B cell (primary cell): ENCODE data around the gene JPH3. TPM values are rescaled to one million over a fixed set of nuclear protein-coding genes. Genes with fewer than 3 reads are reported as not detected.

Source experiments
- ATAC-seq: fragments of 200-7000 bp; cut with Tn5 transposase; one replicate; pipeline ENCODE4 v1.10.0; 2021; ENCODE audit warnings: low read depth, mild to moderate bottlenecking, moderate number of reproducible peaks, moderate library complexity
- CTCF ChIA-PET: fragments of 350-600 bp; sonication (Branson Sonifier 250); formaldehyde crosslinking; loops from one replicate; lab custom pipeline; 2021; ENCODE audit warnings: antibody characterized with exemption, inconsistent platforms; lab: Charles Lee
- POLR2A ChIA-PET: fragments of 350-600 bp; sonication (Branson Sonifier 250); formaldehyde crosslinking; loops from one replicate; lab custom pipeline; 2021; ENCODE audit warnings: antibody characterized with exemption; lab: Charles Lee
- DNase-seq: peaks from one replicate; pipeline ENCODE4 v3.0.0; 2013
- H2AFZ ChIP-seq: 2 replicates; pipeline ENCODE4 v1.6.1; 2012; ENCODE audit warnings: mild to moderate bottlenecking, low read depth, low read length; ENCODE audit not compliant: insufficient read depth, poor library complexity, severe bottlenecking
- H3K27ac ChIP-seq, 2 donors: 1 replicate in 1 of 2; 2 replicates in 1 of 2; pipeline ENCODE4 v1.5.1; 2012 to 2013; ENCODE audit warnings: low read length in 2 of 2, mild to moderate bottlenecking in 2 of 2, moderate library complexity in 1 of 2
- H3K27me3 ChIP-seq, 4 experiments: fragments of 200-600 bp in 1 of 4; sonication (generic) in 1 of 4; replicated peaks in 1 of 4; 1 replicate in 2 of 4; 2 replicates in 2 of 4; pipeline versions ENCODE4 v1.6.1 to v1.7.0; 2013 to 2016; ENCODE audit warnings: low read length in 3 of 4, mild to moderate bottlenecking in 2 of 4, mixed read lengths in 1 of 4, moderate library complexity in 1 of 4; ENCODE audit not compliant: insufficient read depth in 4 of 4, control insufficient read depth in 3 of 4; ENCODE audit errors: control extremely low read depth in 1 of 4
- H3K36me3 ChIP-seq, 2 experiments: replicated peaks in 1 of 2; 1 replicate in 1 of 2; 2 replicates in 1 of 2; pipeline versions ENCODE4 v1.6.1 to v1.7.1; 2013; ENCODE audit warnings: low read length in 1 of 2; ENCODE audit not compliant: insufficient read depth in 2 of 2, control insufficient read depth in 1 of 2; ENCODE audit errors: control extremely low read depth in 1 of 2, extremely low read depth in 1 of 2
- H3K4me1 ChIP-seq, 2 donors: fragments of 200-600 bp in 1 of 2; sonication (generic) in 1 of 2; 1 replicate in 1 of 2; 2 replicates in 1 of 2; pipeline versions ENCODE4 v1.5.1 to v1.6.1; 2013 to 2017; ENCODE audit warnings: low read length in 2 of 2; ENCODE audit not compliant: control insufficient read depth in 2 of 2, insufficient read depth in 2 of 2
- H3K4me2 ChIP-seq: replicated peaks from 2 replicates; pipeline ENCODE3; 2012; ENCODE audit warnings: mild to moderate bottlenecking, low read depth, low read length; ENCODE audit not compliant: poor library complexity, severe bottlenecking
- H3K4me3 ChIP-seq, 5 experiments: fragments of 200-600 bp in 1 of 5; sonication (generic) in 1 of 5; 1 replicate in 3 of 5; 2 replicates in 2 of 5; pipeline versions ENCODE4 v1.5.1 to v1.7.0; 2011 to 2016; ENCODE audit warnings: low read length in 4 of 5, mild to moderate bottlenecking in 4 of 5, low read depth in 2 of 5, control low read depth in 1 of 5, moderate library complexity in 1 of 5; ENCODE audit not compliant: insufficient read depth in 1 of 5; ENCODE audit errors: control extremely low read depth in 1 of 5, extremely low read depth in 1 of 5
- H3K79me2 ChIP-seq: fragments of 200-600 bp; sonication (generic); one replicate; pipeline ENCODE4 v1.6.0; 2016; ENCODE audit warnings: low read length; ENCODE audit not compliant: control insufficient read depth, insufficient read depth
- H3K9ac ChIP-seq: fragments of 200-600 bp; sonication (generic); 2 replicates; pipeline ENCODE4 v1.6.1; 2017; ENCODE audit warnings: mild to moderate bottlenecking, low read length, moderate library complexity
- H3K9me3 ChIP-seq, 3 donors: one replicate each; pipeline versions ENCODE4 v1.6.1 to v1.7.1; 2013; ENCODE audit warnings: low read length in 2 of 3; ENCODE audit not compliant: control insufficient read depth in 2 of 3, insufficient read depth in 1 of 3; ENCODE audit errors: control extremely low read depth in 1 of 3
- H4K20me1 ChIP-seq: 2 replicates; pipeline ENCODE4 v1.6.0; 2012; ENCODE audit warnings: mild to moderate bottlenecking, low read length; ENCODE audit not compliant: insufficient read depth, control insufficient read depth, poor library complexity, severe bottlenecking
- H3K27ac Mint-ChIP-seq: one replicate; pipeline ENCODE4 v1.8.0; 2021; ENCODE audit warnings: mixed read lengths
- H3K27me3 Mint-ChIP-seq: one replicate; pipeline ENCODE4 v1.8.0; 2021; ENCODE audit warnings: mixed read lengths
- H3K4me1 Mint-ChIP-seq: one replicate; pipeline ENCODE4 v1.8.0; 2021; ENCODE audit warnings: mixed read lengths
- H3K4me3 Mint-ChIP-seq: one replicate; pipeline ENCODE4 v1.8.0; 2021; ENCODE audit warnings: mixed read lengths
- H3K9me3 Mint-ChIP-seq: one replicate; pipeline ENCODE4 v1.8.0; 2022; ENCODE audit warnings: mixed read lengths; ENCODE audit not compliant: insufficient read depth
- EZH2 ChIP-seq: IDR thresholded peaks from 2 replicates; pipeline ENCODE4 v1.6.1; 2012; ENCODE audit warnings: borderline replicate concordance, low read depth, mild to moderate bottlenecking, moderate library complexity, low read length; ENCODE audit not compliant: insufficient read depth, poor library complexity, severe bottlenecking
- WGBS: methylation state at CpG from one replicate; pipeline ENCODE4 v1.1.5; 2013; ENCODE audit warnings: missing lambda C conversion rate; ENCODE audit not compliant: insufficient coverage; 5-methylcytosine and 5-hydroxymethylcytosine counted together
- intact Hi-C: fragments of 100-400 bp; cut with micrococcal nuclease; formaldehyde crosslinking; loops from one replicate; pipeline ENCODE4 v1.10.0; 2022
- polyA plus RNA-seq: library from polyadenylated mRNA; depleted of rRNA; stranded (reverse); fragments of >200 nt; gene quantifications from 2 replicates; pipeline ENCODE4 v1.2.3, GENCODE V29; 2012
- total RNA-seq, 2 donors: library from RNA; stranded (reverse); fragments of 120-200 nt in 1 of 2; gene quantifications; 1 replicate in 1 of 2; 2 replicates in 1 of 2; pipeline versions ENCODE4 v1.2.3 to v1.2.4, GENCODE V29; 2013 to 2022
- TF ChIP-seq, protein P1 (sequence below): fragments of 200-600 bp; IDR thresholded peaks from one replicate; pipeline ENCODE4 v1.8.0; 2022; ENCODE audit warnings: antibody characterized with exemption, mild to moderate bottlenecking

The JPH3 gene
- total and polyA plus RNA-seq, 2 donors (not counting 1 experiment from before 2014, with no cell fraction given): not detected

DNA sequence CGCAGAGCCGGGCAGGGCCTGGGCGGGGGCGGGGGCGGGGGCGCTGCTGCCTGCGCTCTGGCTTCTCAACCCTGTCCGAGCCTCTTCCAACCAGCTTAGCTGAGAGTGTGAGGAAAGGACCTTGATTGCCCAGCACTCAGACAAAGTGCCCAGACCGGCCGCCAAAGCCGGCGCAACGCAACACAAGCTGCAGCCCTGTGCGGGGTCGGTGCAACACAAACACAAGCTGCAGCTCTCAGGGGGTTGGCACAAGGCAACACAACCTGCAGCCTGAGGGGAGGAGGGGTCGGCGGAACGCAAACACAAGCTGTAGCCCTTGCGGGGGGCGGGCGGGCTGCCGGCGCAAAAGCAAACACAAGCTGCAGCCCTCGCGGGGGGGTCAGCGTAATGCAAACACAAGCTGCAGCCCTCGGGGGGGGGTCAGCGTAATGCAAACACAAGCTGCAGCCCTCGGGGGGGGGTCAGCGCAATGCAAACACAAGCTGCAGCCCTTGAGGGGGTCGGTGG, 103.5 kb downstream of the JPH3 start:
- no peak overlapping the region for H3K9ac ChIP-seq
- Mint-ChIP-seq H3K9me3 (no peaks in the 10 kb centered on the region), H3K27ac (no peak overlapping the region), H3K4me1 (peaks cover 32% of the 10 kb centered on the region), H3K4me3 (no peak overlapping the region), H3K27me3 (no peaks in the 10 kb centered on the region)
- peaks cover 32 to 33% of the 10 kb centered on the region in 2 donors for H3K4me1 ChIP-seq
- CTCF ChIA-PET: interaction anchor here (1.7 kb wide), 1 partner anchor 70 kb away, joined by 4 read pairs; no protein-coding TSS in a partner anchor
- TF ChIP-seq EZH2: no peak
- TF ChIP-seq, protein P1, sequence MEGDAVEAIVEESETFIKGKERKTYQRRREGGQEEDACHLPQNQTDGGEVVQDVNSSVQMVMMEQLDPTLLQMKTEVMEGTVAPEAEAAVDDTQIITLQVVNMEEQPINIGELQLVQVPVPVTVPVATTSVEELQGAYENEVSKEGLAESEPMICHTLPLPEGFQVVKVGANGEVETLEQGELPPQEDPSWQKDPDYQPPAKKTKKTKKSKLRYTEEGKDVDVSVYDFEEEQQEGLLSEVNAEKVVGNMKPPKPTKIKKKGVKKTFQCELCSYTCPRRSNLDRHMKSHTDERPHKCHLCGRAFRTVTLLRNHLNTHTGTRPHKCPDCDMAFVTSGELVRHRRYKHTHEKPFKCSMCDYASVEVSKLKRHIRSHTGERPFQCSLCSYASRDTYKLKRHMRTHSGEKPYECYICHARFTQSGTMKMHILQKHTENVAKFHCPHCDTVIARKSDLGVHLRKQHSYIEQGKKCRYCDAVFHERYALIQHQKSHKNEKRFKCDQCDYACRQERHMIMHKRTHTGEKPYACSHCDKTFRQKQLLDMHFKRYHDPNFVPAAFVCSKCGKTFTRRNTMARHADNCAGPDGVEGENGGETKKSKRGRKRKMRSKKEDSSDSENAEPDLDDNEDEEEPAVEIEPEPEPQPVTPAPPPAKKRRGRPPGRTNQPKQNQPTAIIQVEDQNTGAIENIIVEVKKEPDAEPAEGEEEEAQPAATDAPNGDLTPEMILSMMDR: no peak
- H3K27me3 ChIP-seq: no peaks in the 10 kb centered on the region
- H4K20me1 ChIP-seq: peaks cover 6% of the 10 kb centered on the region
- POLR2A ChIA-PET: interaction anchor here (0.6 kb wide), 1 partner anchor 723 kb away, joined by 3 read pairs; no protein-coding TSS in a partner anchor
- no peaks in the 10 kb centered on the region for H3K9me3 ChIP-seq
- intact Hi-C loops: no loop called here
- WGBS: 83% methylated on average over 16 of the region's 31 CpGs
- H3K36me3 ChIP-seq: peaks cover 0 to 52% of the 10 kb centered on the region in 2 experiments
- no peaks in the 10 kb centered on the region for H3K79me2 ChIP-seq
- no peak overlapping the region for H2AFZ ChIP-seq
- H3K27ac ChIP-seq: no peak overlapping the region
- no peak overlapping the region for H3K4me3 ChIP-seq
- no peak overlapping the region for H3K4me2 ChIP-seq
- ATAC-seq: no peak
- no peak for DNase-seq

DNA sequence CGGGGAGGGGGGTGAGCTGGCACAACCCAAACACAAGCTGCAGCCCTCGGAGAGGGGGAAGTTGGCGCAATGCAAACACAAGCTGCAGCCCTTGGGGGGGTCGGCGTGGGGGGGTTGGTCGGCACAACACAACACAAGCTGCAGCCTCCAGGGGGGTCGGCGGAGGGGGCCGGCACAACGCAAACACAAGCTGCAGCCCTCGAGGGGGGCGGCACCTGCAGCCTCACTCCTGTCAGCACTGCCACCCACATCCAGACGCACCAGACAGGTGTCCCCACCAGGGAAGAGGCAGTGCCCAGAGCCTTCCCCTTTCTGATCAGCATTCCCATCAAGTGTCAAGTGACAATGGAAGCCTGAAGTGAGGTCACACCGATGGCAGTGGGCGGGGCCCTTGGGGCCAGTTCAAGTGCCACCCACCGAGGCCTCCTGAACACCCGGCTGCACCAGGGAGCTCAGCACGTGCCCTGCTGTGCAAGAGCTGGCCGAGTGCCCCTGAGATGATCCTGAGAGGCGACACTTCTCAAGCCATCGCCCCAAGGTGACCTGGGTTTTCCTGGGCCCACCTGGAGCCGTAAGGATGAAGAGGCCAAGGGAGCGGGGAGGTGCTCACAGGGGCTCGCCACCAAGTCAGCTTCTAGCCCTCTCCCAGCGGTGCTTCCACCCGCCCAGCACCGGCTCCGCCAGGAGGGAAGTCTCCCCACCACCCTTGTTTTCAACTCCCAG, 104.1 kb downstream of the JPH3 start:
- no peaks in the 10 kb centered on the region for H3K9me3 Mint-ChIP-seq
- H3K4me3 Mint-ChIP-seq: no peak overlapping the region
- TF ChIP-seq, protein P1: no peak
- TF ChIP-seq EZH2: no peak
- ATAC-seq (no peak), DNase-seq (no peak)
- Histone ChIP-seq H3K79me2 (no peaks in the 10 kb centered on the region), H3K27ac (no peak overlapping the region), H4K20me1 (peaks cover 6% of the 10 kb centered on the region), H3K4me3 (no peak overlapping the region), H3K36me3 (peaks cover 0 to 59% of the 10 kb centered on the region in 2 experiments), H3K4me1 (peaks cover 26 to 27% of the 10 kb centered on the region in 2 donors), H2AFZ (no peak overlapping the region), H3K27me3 (no peaks in the 10 kb centered on the region), H3K9me3 (no peaks in the 10 kb centered on the region), H3K4me2 (no peak overlapping the region), H3K9ac (no peak overlapping the region)
- 82% methylated on average over 22 of the region's 28 CpGs for WGBS
- no peaks in the 10 kb centered on the region for H3K27me3 Mint-ChIP-seq
- intact Hi-C loops: no loop called here
- H3K4me1 Mint-ChIP-seq: peaks cover 25% of the 10 kb centered on the region
- ChIA-PET CTCF (interaction anchor here (1.7 kb wide), 1 partner anchor 70 kb away, joined by 4 read pairs; no protein-coding TSS in a partner anchor), POLR2A (interaction anchor here (0.5 to 0.6 kb wide), 2 partner anchors 59 to 723 kb away, joined by 3 read pairs; partner anchors contain the start of gene KLHDC4)
- H3K27ac Mint-ChIP-seq: no peak overlapping the region
